Prostate gland (tissue), 2 donors: ENCODE results near the gene TNFRSF12A.

Experiments used
- POLR2A ChIP-seq: fragments of 450-650 bp; IDR thresholded peaks from one replicate; pipeline ENCODE4 v1.6.1; 2016; ENCODE audit warnings: antibody characterized with exemption, mild to moderate bottlenecking
- TF ChIP-seq, protein P1 (sequence below), 4 experiments: fragments of 200-600 bp in 2 of 4; fragments of 450-650 bp in 2 of 4; sonication (generic) in 2 of 4; IDR thresholded peaks; 1 replicate in 3 of 4; 2 replicates in 1 of 4; pipeline ENCODE4 v1.5.1; 2016 to 2019; ENCODE audit warnings: antibody characterized with exemption in 4 of 4, mild to moderate bottlenecking in 2 of 4, moderate library complexity in 2 of 4

DNA sequence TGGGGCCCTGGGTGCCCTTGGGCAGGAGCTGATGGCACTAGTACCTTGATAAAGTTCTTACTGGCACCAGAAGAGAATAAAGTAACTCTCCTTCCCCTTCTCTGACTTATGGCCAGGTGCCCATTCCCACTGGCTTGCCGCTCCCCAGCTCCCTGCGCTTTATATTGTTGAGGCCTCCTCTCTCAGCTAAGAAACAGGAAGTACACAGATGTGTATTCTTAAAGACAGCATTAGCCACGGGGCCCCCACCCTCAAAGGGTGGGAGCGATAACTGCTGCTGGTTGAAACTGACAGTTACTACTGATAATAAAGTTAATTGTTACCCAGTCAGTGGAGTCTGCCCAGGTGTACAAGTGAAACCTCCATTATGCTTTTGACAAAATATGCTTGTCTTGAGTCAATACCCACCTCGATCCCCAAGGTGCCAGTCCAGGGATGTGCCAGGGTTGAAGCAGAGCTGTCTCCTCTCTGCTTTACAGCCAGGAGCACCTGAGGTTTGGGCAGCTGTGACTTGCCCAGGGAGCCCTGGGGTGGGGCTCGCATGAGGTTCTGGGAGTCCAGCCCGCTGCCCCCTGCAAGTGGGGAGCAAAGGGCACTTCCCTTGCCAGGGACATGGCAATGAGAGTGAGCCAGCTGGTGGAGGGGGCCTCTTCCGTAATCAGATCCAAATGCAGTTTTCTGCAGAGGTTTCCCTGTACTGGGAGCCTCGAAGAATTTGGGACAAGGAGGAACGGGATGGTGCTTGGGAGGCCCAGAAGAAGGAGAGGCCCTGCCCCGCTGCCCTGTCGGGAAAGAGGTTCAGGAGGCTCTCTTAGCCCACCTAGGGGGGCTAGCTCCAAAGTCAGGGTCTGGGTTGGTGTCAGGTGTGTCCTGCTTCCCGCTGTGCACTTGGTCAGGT lies 12.9 kb upstream of the TNFRSF12A start:
- TF ChIP-seq, protein P1, sequence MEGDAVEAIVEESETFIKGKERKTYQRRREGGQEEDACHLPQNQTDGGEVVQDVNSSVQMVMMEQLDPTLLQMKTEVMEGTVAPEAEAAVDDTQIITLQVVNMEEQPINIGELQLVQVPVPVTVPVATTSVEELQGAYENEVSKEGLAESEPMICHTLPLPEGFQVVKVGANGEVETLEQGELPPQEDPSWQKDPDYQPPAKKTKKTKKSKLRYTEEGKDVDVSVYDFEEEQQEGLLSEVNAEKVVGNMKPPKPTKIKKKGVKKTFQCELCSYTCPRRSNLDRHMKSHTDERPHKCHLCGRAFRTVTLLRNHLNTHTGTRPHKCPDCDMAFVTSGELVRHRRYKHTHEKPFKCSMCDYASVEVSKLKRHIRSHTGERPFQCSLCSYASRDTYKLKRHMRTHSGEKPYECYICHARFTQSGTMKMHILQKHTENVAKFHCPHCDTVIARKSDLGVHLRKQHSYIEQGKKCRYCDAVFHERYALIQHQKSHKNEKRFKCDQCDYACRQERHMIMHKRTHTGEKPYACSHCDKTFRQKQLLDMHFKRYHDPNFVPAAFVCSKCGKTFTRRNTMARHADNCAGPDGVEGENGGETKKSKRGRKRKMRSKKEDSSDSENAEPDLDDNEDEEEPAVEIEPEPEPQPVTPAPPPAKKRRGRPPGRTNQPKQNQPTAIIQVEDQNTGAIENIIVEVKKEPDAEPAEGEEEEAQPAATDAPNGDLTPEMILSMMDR (IDR thresholded peaks at IDR 0.05) = no peak
- no peak for TF ChIP-seq POLR2A
